Skin epidermis (tissue), 12 donors: Measurements from ENCODE around the gene ARNT2.

Experiments
- H3K27ac ChIP-seq, 21 experiments: fragments of 200-600 bp; sonication (generic) in 11 of 21; one replicate each; pipeline ENCODE4 v1.5.0; 2020; ENCODE audit warnings: mild to moderate bottlenecking in 3 of 21, inconsistent platforms in 2 of 21, moderate library complexity in 2 of 21
- H3K4me3 ChIP-seq, 7 experiments: fragments of 200-600 bp; sonication (generic) in 2 of 7; one replicate each; pipeline ENCODE4 v1.5.0; 2020; ENCODE audit warnings: inconsistent platforms in 2 of 7, mild to moderate bottlenecking in 2 of 7, moderate library complexity in 1 of 7

ARNT2 gene

DNA sequence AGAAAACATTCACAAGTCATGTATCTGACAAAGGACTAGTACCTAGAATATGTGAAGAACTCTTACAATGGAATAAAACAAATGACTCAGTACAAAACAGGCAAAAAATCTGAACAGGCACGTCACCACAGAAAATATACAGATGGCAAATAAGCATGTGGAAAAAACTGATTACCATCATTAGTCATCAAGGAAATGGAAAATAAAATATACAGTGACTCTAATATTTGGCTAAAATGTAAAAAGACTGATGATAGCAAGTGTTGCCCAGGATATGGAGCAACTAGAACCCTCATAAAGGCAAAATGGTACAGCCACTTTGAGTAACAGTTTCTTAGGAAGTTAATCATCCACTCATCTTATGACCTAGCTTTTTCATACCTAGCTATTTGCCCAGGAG, 195.2 kb downstream of the ARNT2 start:
- no peak overlapping the region for H3K4me3 ChIP-seq
- H3K27ac ChIP-seq = no peak overlapping the region

- Histone ChIP-seq H3K27ac (no peak overlapping the region), H3K4me3 (no peak overlapping the region)
Measured at GRCh38 chr15:80600626-80601025, 196.4 kb downstream of the ARNT2 start.

GRCh38 chr15:80601256-80601655, 197.1 kb downstream of the ARNT2 start:
- no peak overlapping the region for H3K27ac ChIP-seq
- no peak overlapping the region for H3K4me3 ChIP-seq

DNA sequence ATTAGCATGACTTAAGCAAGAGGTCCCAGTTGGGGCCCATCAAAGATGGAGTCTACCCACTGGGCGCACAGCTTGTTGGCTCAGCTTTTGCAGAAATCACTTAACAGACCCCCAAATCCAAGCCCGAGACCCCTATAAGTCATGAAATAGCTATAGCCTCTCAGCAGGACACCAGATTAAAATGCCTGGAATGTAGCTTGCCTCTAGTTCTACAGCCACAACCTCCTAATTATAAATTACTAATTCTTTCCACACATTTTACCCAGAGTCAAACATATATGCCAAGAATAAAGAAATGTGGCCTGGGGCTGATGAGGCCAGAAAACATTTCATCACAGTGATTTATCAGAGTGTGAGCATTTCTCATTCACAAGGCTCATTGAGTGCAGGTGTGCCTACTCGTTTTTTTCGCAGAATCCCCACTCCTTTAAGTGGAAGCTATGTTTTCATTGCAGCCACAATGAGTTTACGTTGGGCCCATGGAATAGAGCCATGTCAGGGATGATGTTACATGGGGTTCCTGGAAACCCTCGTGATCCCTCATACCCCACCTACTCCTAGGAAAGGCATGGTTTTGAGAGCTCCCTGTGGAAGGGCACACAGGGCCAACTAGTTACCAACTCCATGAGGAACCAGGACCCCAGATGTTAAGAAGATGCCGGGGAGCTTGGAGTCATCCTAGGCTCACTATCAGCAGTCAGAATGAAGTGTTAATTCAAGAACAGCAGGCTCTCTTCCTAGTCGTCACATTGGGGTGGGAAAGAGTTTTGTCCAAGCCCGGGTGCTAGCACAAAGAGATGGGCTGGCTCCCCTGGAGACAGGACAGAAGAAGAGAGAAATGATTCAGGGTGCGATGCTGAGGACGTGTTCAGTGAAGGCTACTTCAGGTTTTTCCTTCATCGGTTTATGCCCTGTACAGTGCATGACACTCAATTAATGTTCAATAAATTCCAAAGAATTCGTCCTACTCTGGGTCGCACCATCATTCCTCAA, 200.7 kb downstream of the ARNT2 start:
- Histone ChIP-seq H3K4me3 (no peak overlapping the region), H3K27ac (no peak overlapping the region)

GRCh38 chr15:80605591-80606150, 201.5 kb downstream of the ARNT2 start:
- H3K27ac ChIP-seq = no peak overlapping the region
- H3K4me3 ChIP-seq = no peak overlapping the region

DNA sequence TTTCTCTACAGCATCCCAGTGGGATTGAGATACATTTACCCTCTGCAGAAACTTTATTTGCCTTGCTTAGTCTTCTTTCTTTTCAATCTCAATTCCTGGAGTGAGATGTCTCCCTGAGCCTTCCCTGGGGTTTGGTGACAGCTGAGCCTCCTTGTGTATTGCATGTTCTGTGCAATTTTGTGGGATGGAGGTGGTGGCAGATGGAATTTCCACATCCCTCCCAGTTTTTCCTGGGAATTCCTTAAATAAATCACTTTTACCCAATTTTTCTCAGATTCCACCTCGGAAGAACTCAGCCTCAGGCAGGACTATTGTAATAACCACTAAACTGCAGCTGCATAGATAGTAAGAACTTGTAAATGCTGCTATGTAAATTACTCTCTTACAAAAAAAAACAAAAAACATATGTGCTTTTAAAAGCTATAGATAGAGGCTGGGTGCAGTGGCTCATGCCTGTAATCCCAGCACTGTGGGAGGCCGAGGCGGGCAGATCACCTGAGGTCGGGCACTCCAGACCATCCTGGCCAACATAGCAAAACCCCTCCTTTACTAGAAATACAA, 202.4 kb downstream of the ARNT2 start:
- Histone ChIP-seq H3K27ac (no peak overlapping the region), H3K4me3 (no peak overlapping the region)

GRCh38 chr15:80607287-80607980, 203.3 kb downstream of the ARNT2 start:
- Histone ChIP-seq H3K4me3 (no peak overlapping the region), H3K27ac (peak overlapping the region in 5 of 21 experiments; percentile 19 to 39 (median 38))

- Histone ChIP-seq H3K27ac (peak overlapping the region in 2 of 21 experiments; percentile 35 to 38), H3K4me3 (no peak overlapping the region)
Measured at GRCh38 chr15:80608688-80609087, 204.5 kb downstream of the ARNT2 start.

- Histone ChIP-seq H3K4me3 (no peak overlapping the region), H3K27ac (peak overlapping the region in 3 of 21 experiments; percentile 0 to 39 (median 4))
Measured at GRCh38 chr15:80609091-80609490, 204.9 kb downstream of the ARNT2 start.

DNA sequence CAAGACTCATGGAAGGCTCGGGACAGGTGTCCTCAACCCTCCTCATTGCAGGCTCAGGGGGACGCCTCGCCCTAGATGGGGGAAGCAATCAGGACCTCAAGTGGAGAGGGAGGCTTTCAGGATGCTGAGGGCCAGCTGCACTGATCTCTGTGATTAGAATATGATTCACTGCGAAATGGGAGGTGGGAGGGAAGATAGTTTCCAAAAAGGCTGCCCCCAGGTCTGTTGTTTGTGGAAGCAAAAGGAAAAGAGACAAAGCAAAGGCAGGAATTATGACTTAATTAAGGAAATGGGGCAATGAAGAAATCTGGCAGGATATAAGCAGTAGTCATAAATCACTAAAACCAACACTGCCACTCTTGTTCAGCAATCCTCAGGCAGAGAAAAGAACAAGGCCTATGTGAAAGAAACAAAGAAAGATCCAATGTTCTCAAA, 205.3 kb downstream of the ARNT2 start:
- Histone ChIP-seq H3K4me3 (no peak overlapping the region), H3K27ac (peak overlapping the region in 3 of 21 experiments; percentile 0 to 39 (median 4))

GRCh38 chr15:80611543-80612080, 207.4 kb downstream of the ARNT2 start:
- no peak overlapping the region for H3K4me3 ChIP-seq

DNA sequence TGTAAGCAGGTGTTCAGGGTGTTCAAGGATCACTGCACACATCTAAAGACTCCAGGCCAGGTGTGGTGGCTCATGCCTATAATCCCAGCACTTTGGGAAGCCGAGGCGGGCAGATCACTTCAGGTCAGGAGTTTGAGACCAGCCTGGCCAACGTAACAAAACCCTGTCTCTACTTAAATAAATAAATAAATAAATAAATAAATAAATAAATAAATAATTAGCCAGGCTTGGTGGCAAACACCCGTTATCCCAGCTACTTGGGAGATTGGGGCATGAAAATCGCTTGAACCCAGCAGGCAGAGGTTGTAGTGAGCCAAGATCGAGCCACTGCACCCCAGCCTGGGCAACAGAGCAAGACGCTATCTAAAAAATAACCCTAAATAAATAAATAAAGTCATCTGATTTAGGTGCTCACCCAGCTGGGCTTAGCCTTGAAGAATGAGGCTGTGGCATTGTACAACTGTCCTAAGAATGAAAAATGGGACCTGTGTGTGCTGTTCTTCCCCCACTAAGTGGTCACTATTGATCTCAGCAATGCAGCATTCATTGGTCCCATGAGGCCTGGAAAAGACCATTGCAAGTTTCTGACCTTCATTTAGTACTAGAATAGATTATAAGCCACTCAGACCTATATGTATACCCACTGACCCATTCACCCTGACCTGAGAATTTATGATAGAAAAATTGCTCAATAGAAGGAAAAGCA, 208.1 kb downstream of the ARNT2 start:
- no peak overlapping the region for H3K4me3 ChIP-seq
- no peak overlapping the region for H3K27ac ChIP-seq

More at GRCh38 chr15:80611543-80612080, 207.4 kb downstream of the ARNT2 start:
- no peak overlapping the region for H3K27ac ChIP-seq

DNA sequence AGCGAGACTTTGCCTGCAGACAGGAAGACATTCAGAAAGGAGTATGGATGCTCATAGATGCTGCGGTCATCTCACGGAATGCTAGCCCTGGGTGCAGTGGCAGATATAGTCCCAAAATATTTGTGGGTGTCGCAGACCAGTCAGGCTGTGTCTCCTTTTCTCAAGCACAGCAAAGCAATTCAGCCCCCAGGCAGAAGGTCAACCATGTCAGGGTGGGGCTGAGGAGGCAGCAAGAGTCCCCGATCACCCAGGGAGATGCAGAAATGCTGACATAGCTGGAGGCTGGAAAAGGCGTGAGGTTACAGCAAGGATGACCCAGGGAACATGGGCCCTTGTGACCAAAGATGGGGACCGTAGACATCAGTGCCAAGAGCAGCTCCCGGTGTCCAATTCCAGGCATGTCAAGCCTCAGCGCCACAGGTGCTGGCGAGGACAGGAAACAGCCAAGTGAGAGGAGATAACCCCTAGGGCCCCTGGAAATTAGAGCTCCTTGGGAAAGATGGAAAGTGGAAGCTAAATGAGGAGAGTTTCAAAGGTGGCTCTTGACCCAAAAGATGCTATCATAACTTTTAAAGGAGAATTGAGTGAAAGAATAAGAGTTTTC, 209.7 kb downstream of the ARNT2 start:
- no peak overlapping the region for H3K4me3 ChIP-seq
- H3K27ac ChIP-seq = no peak overlapping the region

- Histone ChIP-seq H3K27ac (no peak overlapping the region), H3K4me3 (no peak overlapping the region)
Measured at GRCh38 chr15:80614711-80615360, 210.7 kb downstream of the ARNT2 start.

GRCh38 chr15:80615361-80615736, 211.2 kb downstream of the ARNT2 start:
- no peak overlapping the region for H3K4me3 ChIP-seq
- no peak overlapping the region for H3K27ac ChIP-seq

GRCh38 chr15:80615783-80616391, 211.7 kb downstream of the ARNT2 start:
- H3K27ac ChIP-seq = peak overlapping the region in 10 of 21 experiments; percentile 0 to 61 (median 29)
- H3K4me3 ChIP-seq = no peak overlapping the region

- peak overlapping the region in 6 of 21 experiments; percentile 2 to 40 (median 22) for H3K27ac ChIP-seq
- H3K4me3 ChIP-seq = no peak overlapping the region
Measured at GRCh38 chr15:80618685-80619400, 214.7 kb downstream of the ARNT2 start.
